HG02885 (cell line): ENCODE measurements around the gene DHDDS.
A peak's percentile ranks its signal among the peaks of the same experiment; 100 is the strongest.
"Not testable (repeated sequence)": the region's sequence is repeated elsewhere in the genome, so short reads cannot be mapped to it uniquely, and the experiment has no call there.

ENCODE experiments used
- ATAC-seq: cut with Tn5 transposase; IDR thresholded peaks from one replicate; pipeline ENCODE4 v1.9.1; 2021; ENCODE audit warnings: mild to moderate bottlenecking; ENCODE audit not compliant: unreplicated experiment, poor library complexity

The DHDDS gene

DNA sequence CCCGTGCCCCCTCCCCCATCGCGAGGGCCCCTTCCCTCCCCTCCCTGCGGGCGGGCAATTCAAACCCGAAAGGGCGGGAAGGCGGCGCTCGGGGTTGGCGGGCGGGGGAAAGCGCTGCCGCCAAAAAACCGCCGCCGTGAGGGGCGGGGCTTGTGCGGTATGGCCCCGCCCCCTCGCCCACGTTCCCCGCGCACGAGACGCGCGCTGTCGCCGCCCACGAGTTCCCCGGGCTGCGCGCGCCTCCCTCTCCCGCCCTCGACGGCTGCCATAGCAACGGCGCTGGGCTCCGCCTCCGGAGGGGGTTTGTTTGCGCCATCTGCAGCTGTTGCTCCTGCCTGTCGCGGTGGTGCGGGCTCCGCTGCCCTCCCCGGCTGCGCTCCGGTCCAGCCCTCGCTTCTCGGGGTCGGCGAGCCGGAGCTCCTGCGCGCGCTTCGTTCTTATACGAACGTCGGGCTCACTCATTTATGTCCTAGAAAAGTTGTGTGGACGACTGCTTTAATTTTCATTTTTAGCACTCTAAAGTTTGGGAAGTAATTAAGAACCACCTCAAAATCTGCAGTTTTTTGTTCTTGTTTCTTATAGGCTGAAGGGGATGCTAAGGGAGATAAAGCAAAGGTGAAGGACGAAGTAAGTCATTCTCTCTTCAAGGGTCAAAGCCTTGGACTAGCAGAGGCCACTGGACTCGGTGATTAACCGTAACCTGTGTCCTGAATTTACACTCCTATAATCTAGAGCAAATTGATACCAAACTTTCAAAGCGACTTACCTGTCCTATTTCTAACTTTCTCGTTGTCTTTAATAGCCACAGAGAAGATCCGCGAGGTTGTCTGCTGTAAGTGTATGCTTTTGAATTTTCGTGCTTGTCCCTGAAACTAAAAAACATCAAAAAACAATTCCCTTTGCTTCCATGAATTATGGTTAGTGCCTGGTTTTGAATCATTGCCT, 41.1 kb downstream of the DHDDS start:
- ATAC-seq = peak; percentile 83

DNA sequence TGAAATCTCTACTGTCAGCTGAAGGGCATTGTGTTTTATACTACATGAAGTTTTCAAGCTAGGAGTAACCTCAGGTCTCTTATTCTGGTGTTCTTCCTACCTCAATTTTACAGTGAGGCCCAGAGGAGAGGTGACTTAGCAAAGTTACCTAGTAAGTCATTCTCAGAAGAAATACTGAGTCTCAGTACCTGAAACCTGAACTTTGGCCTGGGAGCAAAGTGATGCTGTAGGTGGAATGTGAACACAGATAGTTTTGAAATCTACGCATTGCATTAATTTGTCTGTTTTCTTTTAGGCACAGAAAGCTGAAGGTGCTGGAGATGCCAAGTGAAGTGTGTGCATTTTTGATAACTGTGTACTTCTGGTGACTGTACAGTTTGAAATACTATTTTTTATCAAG, 42.7 kb downstream of the DHDDS start:
- ATAC-seq = no peak

DNA sequence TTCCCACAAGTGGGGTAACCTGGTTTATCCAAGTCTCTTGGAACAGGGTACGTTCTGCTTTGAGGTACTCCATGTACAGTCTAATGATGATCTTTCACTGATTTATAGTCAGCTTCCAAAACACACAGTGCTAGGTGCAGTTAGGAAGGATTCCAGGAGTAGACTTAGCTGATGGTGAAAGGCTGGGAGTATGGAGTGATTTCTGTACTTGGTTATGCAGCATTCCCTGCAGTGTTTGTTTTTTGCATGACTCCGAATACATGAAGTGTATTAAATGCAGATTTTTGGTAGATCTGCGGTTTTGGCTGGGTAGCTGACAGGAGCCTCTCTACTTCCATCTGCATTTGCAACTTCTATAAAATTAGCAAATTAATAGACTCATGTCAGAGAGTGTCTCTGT, 43.9 kb downstream of the DHDDS start:
- no peak for ATAC-seq

DNA sequence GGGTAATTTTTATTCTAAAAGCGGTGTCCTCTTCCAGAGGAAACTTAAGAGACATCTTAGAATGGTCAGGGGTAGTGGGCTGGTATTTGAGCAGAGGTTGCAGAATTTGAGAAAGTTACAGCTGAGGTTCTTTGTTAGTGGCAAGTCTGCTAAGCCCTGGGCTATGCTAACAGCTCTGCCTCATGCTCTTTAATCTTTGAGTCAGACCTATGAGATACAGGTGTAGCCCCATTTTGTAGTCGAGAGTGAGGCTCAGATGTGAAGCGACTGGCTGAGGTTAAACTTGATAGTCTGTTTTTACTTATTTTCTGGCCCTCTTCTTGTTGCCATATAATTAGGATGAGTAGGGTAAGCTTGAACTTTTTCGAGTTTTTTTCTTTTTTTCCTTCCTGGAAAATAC, 44.8 kb downstream of the DHDDS start:
- no peak for ATAC-seq

DNA sequence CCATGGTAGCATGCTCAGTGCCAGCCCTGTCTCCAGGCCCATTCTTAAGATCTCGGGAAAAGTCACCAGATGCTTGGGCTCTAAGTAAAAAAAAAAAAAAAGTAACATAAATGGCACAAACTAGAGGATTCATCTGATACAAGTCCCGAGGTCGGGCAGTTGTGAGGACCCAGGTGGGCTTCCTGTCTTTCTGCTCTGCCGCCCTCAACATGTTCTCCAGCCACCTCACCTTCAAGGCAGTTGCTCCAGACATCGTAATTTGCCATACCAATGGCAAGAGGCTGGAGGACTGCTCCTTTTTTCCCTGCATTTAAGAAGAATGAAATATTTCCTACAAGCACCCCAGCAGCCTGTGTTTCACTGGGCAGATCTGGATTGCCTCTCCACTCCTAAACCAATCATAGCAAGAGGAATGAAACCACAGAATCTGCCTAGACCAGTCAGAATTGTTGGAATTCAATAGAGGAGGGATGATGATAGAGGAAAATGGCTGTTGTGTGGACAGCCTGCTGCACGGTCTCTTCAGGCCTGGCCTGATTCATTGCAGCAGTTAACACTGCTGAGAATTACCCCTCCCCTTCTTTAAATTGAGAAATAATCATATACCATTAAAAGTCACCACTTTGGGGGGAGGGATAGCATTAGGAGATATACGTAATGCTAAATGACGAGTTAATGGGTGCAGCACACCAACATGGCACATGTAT, 45.5 kb downstream of the DHDDS start:
- ATAC-seq = no peak

DNA sequence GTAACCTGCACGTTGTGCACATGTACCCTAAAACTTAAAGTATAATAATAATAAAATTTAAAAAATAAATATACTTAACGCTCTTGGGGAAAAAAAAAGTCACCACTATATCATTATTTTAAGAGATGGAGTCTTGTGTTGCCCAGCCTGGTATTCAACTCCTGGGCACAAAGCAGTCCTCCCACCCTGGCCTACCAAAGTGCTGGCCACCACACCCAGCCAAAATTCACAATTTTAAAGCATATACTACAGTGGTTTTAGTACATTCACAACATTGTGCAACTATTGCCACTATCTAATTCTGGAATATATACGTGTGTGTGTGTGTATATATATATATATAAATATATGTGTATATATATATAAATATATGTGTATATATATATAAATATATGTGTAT, 46.0 kb downstream of the DHDDS start:
- no peak for ATAC-seq

DNA sequence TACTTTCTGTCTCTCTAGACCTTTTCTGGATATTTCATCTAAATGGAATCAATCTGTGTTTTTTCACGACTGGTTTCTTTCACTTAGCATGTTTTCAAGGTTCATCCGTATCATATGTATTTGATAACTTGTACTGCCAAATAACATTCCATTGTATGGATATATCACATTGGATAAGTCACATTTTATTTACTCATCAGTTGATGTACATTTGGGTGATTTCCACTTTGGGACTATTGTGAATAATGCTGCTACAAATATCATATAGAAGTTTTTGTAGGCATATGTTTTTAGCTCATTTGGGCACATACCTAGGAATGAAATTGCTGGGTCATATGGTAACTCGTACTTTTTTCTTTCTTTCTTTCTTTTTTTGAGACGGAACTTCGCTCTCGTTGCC, 46.9 kb downstream of the DHDDS start:
- ATAC-seq = no peak

DNA sequence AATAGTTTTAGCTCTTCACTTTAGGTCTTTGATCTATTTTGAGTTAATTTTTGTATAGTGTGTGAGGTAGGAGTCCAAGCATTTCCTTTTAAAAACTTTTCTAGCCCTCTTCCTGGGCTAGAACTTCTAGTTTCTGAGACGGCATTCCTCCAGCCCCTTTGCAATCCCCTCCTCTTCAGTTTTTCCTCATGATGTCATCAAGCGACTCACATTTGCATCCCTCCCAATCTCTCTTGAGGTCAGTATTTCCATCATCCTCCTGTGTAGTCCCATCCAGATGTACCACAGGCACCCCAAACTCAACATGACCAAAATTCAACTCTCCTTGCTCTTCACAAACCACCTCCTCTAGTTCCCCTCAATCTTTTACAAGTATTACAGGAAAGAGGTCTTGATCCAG, 50.8 kb downstream of the DHDDS start:
- ATAC-seq = no peak

DNA sequence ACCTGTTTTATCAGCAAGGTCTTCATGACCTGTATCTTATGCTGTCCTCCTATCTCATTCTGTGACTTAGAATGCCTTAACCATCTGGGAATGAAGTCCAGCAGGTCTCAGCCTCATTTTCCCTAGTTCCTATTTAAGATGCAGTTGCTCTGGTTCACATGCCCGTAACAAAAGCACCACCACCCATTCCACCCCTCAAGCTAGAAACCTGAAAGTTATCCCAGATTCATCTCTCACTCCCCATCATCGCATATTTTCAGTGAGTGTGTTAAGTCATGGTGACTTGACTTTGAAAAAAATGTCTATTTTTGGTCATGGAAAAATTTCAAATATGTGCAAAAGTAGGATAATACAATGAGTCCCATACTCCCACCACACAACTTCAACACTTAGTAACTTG, 51.9 kb downstream of the DHDDS start:
- no peak for ATAC-seq

DNA sequence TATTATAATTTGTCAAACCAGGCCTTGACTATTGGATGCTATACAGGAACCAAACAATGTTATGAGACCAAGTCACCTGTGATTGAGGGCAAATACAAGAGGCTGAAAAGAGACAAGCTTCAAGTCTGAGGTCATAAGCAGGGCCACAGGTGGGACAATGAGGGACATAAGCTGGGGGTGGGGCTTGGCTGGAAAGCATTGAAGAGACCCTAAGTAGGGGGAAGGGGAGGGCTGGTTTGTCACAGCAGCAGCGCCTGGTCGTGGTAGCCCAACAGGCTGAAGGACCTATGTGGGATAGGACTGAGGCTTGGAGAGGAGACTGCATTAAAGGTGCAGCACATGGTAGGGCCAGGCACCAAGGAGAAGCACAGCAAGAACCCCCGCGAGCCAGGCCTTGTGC, 58.0 kb downstream of the DHDDS start:
- no peak for ATAC-seq

DNA sequence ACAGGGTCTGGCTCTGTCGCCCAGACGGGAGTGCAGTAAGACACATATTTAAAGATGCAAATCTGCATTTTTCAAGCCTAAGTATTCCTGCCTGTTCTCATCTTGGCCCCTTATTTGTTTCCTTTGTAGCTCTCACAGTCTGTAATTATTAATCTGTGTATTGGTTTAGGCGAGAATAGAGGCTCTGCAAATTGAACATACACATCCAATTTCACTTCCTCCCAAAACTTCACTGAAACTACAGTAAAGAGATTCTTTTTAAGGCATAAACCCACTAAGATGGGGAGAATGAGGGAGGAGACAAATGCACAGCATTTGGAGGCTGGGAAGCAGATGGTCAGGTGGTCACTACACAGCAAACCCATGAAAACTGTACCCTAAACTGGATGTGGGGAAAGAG, 61.1 kb downstream of the DHDDS start:
- ATAC-seq = no peak

DNA sequence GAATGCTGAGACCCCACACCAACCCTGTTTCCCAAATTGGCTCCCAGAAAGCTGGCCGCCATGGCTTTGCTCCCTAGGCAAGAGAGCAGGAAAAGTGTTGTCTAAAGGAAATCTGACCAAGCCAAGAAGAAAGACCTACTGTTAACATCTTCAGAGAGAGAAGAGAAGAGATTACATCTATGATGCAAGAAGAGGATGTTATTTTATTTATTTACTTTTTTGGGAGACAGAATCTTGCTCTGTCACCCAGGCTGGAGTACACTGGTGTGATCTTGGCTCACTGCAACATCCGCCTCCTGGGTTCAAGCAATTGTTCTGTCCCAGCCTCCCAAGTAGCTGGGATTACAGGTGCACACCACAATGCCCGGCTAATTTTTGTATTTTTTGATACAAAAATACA, 61.8 kb downstream of the DHDDS start:
- ATAC-seq = no peak

DNA sequence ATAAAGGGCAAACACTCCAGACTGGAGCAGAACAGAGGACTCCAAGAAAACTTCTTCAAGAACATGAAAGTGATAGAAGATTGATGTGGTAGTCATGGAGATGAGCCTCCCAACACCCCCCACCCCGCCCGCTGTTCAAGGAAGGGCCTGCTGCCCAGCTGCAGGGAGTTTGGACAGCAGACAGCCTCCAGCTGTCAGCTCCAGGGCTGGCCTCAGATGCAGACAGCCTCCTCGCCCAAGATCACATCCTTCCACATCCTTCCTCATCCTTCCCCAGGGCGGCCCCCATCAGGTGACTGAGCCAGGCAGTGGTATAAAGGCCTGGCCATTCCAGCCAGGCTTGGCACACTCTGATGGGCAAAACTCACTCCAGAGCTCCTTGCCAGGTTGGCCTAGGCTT, 64.7 kb downstream of the DHDDS start:
- no peak for ATAC-seq

DNA sequence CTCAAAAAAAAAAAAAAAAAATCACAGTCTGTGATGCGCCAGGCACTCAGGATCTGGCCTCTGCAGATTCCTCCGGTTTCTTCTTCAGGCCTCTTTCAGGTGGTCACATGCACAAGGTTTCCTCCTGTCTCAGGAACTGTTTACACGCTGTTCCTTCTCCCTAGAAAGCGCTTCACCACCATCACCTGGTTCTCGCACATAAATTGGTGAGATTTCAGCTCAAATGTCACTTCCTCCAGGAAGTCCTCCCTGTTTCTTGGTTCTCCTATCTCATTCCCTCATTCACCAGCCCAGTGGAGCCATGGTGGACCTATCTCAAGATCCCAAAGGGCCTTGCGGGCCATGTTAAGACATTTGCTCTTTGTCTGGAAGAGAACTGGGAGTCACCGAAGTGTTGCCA, 66.8 kb downstream of the DHDDS start:
- ATAC-seq = no peak

DNA sequence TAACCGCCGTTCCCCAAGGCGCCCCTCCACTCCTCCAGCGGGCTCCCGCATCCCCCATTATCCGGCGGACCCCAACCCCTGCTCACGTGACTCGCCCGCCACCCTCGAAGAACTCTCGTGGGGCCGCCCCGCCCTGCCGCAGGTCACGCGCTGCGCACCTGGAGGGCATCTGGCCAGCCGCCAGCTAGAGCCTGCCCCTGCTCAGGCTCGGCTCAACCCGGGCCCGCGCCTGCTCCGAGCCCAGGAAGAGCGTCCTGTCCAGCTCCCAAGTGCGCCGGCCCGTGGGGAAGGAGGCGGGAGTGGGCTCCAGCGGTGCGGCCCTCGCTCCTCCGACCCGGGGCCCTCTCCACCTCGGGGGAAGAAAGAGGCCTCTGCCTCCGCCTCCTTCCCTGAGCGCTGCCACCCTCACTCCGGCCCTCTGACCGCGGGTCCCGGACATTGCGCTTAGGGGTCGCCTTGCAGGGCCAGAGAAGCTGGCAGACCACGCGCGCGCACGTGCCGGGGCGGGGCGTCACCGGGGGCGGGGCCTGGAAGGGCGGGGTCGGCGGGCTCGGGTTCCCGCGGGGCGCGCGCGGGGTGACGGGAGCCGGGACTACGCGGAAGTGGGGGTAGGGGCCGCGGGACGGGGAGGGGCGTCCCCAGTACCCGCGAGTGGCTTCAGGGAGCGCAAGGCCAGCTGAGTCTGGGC, 68.5 kb downstream of the DHDDS start:
- peak; percentile 76 for ATAC-seq

DNA sequence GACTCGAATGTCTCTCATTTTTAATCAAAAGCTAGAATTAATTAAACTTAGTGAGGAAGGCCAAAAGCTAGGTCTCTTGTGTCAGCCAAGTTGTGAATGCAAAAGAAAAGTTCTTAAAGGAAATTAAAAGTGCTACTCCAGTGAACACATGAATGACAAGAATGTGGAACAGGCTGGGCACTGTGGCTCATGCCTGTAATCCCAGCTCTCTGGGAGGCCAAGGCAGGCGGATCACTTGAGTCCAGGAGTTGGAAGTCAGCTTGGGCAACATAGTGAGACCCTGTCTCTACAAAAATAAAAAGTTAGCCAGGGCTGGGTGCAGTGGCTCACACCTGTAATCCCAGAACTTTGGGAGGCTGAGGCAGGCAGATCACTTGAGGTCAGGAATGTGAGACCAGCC, 78.6 kb downstream of the DHDDS start:
- not testable (repeated sequence) for ATAC-seq

DNA sequence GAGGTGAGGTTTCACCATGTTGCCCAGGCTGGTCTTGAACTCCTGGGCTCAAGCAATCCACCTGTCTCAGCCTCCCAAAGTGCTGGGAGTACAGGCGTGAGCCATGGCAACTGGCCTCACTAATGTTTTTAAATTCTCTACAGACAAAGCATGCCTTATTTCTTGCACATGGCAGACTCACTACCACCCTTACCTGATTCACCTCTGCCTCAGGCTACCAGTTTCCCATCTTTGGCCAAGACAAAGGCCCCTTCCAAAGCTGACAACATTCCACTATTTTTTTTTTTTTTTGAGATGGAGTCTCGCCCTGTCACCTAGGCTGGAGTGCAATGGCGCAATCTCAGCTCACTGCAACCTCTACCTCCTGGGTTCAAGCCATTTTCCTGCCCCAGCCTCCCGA, 83.7 kb downstream of the DHDDS start:
- ATAC-seq = not testable (repeated sequence)

DNA sequence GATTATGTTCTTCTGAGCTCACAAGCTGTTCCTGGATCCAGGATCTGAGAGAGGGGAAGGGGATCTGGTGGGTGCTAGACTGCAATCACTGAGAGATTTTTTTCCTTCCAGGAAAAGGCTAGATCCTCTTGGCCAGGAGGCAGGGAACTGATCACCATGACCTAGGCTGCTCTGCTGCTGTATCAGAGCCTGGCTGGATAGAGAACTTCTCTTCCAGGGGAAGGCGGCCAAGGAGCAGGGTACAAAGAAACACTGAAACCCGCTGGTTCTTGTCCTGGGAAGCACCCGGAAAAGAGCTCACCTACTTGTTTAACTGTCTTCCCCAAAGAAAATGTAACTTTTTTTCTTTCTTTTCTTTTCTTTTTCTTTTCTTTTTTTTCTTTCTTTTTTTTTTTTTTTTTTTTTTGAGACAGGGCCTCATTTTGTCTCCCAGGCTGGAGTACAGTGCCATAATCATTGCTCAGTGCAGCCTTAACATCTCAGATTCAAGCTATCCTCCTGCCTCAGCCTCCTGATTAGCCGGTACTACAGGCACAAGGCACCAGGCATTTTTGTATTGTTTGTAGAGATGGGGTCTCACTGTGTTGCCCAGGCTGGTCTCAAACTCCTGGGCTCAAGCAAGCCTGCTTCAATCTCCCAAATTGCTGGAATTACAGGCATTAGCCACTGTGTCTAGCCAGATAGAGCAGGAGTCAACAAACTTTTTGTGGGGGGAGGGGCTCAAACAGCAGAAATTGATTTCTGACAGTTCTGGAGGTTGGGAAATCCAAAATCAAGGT, 85.1 kb downstream of the DHDDS start:
- no peak for ATAC-seq

DNA sequence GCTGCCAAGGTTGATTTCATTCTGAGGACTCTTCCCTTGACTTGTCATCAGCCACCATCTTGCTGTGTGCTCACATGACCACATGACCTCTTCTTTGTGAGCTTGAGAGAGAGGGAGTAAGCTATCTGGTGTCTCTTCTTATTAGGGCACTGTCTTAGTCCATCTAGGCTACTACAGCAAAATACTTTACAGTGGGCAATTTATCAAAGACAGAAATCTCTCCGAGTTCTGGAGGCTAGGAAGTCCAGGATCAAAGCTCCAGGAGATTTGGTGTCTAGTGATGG, 85.6 kb downstream of the DHDDS start:
- ATAC-seq = no peak

DNA sequence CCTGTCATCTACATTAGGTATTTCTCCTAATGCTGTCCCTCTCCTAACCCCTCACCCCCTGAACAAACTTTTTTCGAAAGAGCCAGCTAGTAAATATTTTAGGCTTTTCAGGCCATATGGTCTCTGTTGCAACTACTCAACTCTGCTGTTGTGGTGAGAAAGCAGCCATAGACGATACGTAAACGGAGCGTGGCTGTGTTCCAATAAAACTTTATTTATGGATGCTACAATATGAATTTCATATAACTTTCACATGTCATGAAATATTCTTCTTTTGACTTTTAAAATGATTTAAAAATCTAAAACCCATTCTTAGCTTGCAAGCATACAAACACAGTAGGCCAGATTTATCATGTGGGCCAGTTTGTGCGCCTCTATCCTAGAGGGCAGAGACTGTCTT, 86.2 kb downstream of the DHDDS start:
- ATAC-seq = no peak

DNA sequence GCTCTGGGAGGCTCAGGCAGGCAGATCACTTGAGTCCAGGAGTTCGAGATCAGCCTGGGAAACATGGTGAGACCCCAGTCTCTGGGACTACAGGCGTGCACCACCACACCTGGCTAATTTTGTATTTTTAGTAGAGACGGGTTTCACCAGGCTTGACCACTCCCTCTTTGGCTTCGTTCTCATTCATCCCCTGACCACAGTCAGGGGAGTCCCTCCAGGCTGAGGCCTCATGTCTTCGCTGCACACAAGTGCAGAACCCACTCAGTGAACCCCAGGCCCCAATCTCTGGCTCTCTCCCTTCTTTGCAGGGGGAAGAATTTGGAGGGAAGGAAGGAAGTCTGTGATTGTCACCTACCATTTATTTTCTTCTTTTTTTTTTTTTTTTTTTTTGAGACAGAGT, 88.2 kb downstream of the DHDDS start:
- no peak for ATAC-seq
